GM18499 (cell line): ENCODE results near the gene CLMN.
"Not testable (repeated sequence)": the region's sequence is repeated elsewhere in the genome, so short reads cannot be mapped to it uniquely, and the experiment has no call there.

ENCODE experiments used
- ATAC-seq: cut with Tn5 transposase; IDR thresholded peaks from one replicate; pipeline ENCODE4 v1.9.1; 2021; ENCODE audit warnings: moderate number of reproducible peaks; ENCODE audit not compliant: insufficient read depth, unreplicated experiment

Gene CLMN

GRCh38 chr14:95183532-95184412 lies 135.9 kb downstream of the CLMN start:
- no peak for ATAC-seq

GRCh38 chr14:95183082-95183481 lies 136.6 kb downstream of the CLMN start:
- no peak for ATAC-seq

- ATAC-seq, result no peak
Observed at GRCh38 chr14:95182379-95182778, 137.3 kb downstream of the CLMN start.

- ATAC-seq, result no peak
Observed at GRCh38 chr14:95180966-95181741, 138.6 kb downstream of the CLMN start.

- not testable (repeated sequence) for ATAC-seq
Observed at GRCh38 chr14:95175670-95176069, 144.0 kb downstream of the CLMN start.

GRCh38 chr14:95174184-95174792 lies 145.4 kb downstream of the CLMN start:
- ATAC-seq, result no peak

- no peak for ATAC-seq
Observed at GRCh38 chr14:95173518-95173917, 146.2 kb downstream of the CLMN start.

- ATAC-seq, result no peak
Observed at GRCh38 chr14:95167177-95167576, 152.5 kb downstream of the CLMN start.

GRCh38 chr14:95165517-95165916 lies 154.2 kb downstream of the CLMN start:
- no peak for ATAC-seq

GRCh38 chr14:95164506-95164905 lies 155.2 kb downstream of the CLMN start:
- ATAC-seq, result no peak

- no peak for ATAC-seq
Observed at GRCh38 chr14:95163666-95164065, 156.0 kb downstream of the CLMN start.

GRCh38 chr14:95163132-95163531 lies 156.6 kb downstream of the CLMN start:
- ATAC-seq, result no peak

GRCh38 chr14:95162641-95163040 lies 157.1 kb downstream of the CLMN start:
- ATAC-seq, result no peak

GRCh38 chr14:95157327-95158189 lies 162.2 kb downstream of the CLMN start, which contains the start of gene DICER1:
Gene DICER1, minus strand, starts transcription at chr14:95157529. Its CDS starts 24,071 bp downstream, at chr14:95133458.
- ATAC-seq, result peak; percentile 51

GRCh38 chr14:95157048-95157326 lies 162.7 kb downstream of the CLMN start:
- ATAC-seq, result peak; percentile 8

GRCh38 chr14:95156161-95157047 lies 163.3 kb downstream of the CLMN start:
- ATAC-seq, result peak; percentile 9

- no peak for ATAC-seq
Observed at GRCh38 chr14:95155045-95155444, 164.7 kb downstream of the CLMN start.

- no peak for ATAC-seq
Observed at GRCh38 chr14:95153866-95154265, 165.8 kb downstream of the CLMN start.

GRCh38 chr14:95151561-95151960 lies 168.1 kb downstream of the CLMN start:
- no peak for ATAC-seq
